NCI-H510A (cell line): Measurements from ENCODE around the gene TEX11.
A peak's percentile ranks its signal among the peaks of the same experiment; 100 is the strongest.

Experiments
- DNase-seq: peaks from one replicate; lab custom pipeline; 2025; lab: John Stamatoyannopoulos, UW

Gene TEX11

GRCh38 chrX:70496491-70496890 lies 412.0 kb downstream of the TEX11 start:
- no peak for DNase-seq

- no peak for DNase-seq
Measured at GRCh38 chrX:70494441-70494840, 414.1 kb downstream of the TEX11 start.

- no peak for DNase-seq
Measured at GRCh38 chrX:70488856-70489255, 419.7 kb downstream of the TEX11 start.

- peak; percentile 23 for DNase-seq
Measured at GRCh38 chrX:70485466-70485865, 423.0 kb downstream of the TEX11 start.

GRCh38 chrX:70482300-70482699 lies 426.2 kb downstream of the TEX11 start:
- no peak for DNase-seq

- DNase-seq, result no peak
Measured at GRCh38 chrX:70481471-70482270, 426.8 kb downstream of the TEX11 start.

- no peak for DNase-seq
Measured at GRCh38 chrX:70480660-70481018, 427.9 kb downstream of the TEX11 start.

- peak; percentile 1 for DNase-seq
Measured at GRCh38 chrX:70479922-70480659, 428.4 kb downstream of the TEX11 start.

GRCh38 chrX:70479247-70479921 lies 429.1 kb downstream of the TEX11 start:
- no peak for DNase-seq
